Measurements from ENCODE around the gene SNX15.

The SNX15 gene

DNA sequence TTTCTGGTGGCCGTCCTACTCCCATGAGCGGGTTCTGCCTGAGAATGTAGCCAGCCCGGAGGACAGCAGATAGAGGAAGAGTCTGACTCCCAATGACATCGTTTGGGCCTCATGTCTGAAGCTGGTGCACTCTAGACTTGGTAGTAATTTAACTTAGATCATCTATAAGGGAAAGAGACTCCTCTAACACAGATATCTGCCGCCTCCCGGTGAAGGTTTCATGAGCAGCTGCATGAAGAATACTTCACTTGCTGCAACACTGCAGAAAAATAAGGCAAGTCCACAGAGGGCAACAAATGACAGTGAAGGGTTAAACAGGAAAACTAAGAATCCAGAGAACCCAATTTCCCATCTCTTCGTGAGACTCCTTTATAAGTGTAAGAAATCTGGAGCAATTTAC, 19.2 kb upstream of the SNX15 start:
- no peak for DNase-seq (ENCODE audit: extremely low spot score)
- ChIA-PET CTCF (interaction anchor here (1.0 kb wide), 1 partner anchor 10 kb away, joined by 4 read pairs; no protein-coding TSS in a partner anchor), POLR2A (no interaction called here)
- TF ChIP-seq BHLHE40 (IDR thresholded peaks at IDR 0.05; ENCODE audit: borderline replicate concordance) (no peak), NFRKB (IDR thresholded peaks at IDR 0.05) (no peak), FOXK2 (IDR thresholded peaks at IDR 0.05) (no peak), SP1 (IDR thresholded peaks at IDR 0.05) (no peak), HDGF (IDR thresholded peaks at IDR 0.05; ENCODE audit: borderline replicate concordance) (no peak), FOXM1 (IDR thresholded peaks at IDR 0.05; ENCODE audit: borderline replicate concordance) (no peak), ELF4 (IDR thresholded peaks at IDR 0.05) (no peak), LEF1 (IDR thresholded peaks at IDR 0.05; ENCODE audit: borderline replicate concordance) (no peak)

GRCh38 chr11:65008873-65009272, 18.4 kb upstream of the SNX15 start:
- DNase-seq (ENCODE audit: extremely low spot score) = no peak
- ChIA-PET CTCF (no interaction called here), POLR2A (no interaction called here)
- TF ChIP-seq FOXK2 (IDR thresholded peaks at IDR 0.05) = no peak
- no peak for TF ChIP-seq FOXM1 (IDR thresholded peaks at IDR 0.05; ENCODE audit: borderline replicate concordance)
- no peak for TF ChIP-seq L3MBTL2 (conservative IDR thresholded peaks at IDR 0.05)
- no peak for TF ChIP-seq SP1 (IDR thresholded peaks at IDR 0.05)
- no peak for TF ChIP-seq FOXA1 (IDR thresholded peaks at IDR 0.05)
- TF ChIP-seq TARDBP (IDR thresholded peaks at IDR 0.05) = no peak
- no peak for TF ChIP-seq CTBP1 (IDR thresholded peaks at IDR 0.05; ENCODE audit: borderline replicate concordance)
- TF ChIP-seq NFRKB (IDR thresholded peaks at IDR 0.05) = no peak
- no peak for TF ChIP-seq ZNF384 (IDR thresholded peaks at IDR 0.05)
- no peak for TF ChIP-seq ELF4 (IDR thresholded peaks at IDR 0.05)
- TF ChIP-seq LEF1 (IDR thresholded peaks at IDR 0.05; ENCODE audit: borderline replicate concordance) = no peak
- no peak for TF ChIP-seq PKNOX1 (IDR thresholded peaks at IDR 0.05)

GRCh38 chr11:65013130-65013887, 13.9 kb upstream of the SNX15 start:
- peak; percentile 89 for DNase-seq (ENCODE audit: extremely low spot score)
- TF ChIP-seq PKNOX1 (IDR thresholded peaks at IDR 0.05) = no peak
- ChIA-PET POLR2A (interaction anchor here (0.7 to 2.8 kb wide), 10 partner anchors 13 to 165 kb away, joined by 3 to 14 read pairs (median 6); partner anchors contain the start of genes BATF2, CDCA5, FAU and MRPL49), CTCF (interaction anchor here (0.7 to 1.9 kb wide), 10 partner anchors 11 to 163 kb away, joined by 3 to 9 read pairs (median 4); partner anchors contain the start of genes BATF2 and SNX15)

GRCh38 chr11:65013888-65014725, 13.1 kb upstream of the SNX15 start, which contains the start of gene ARL2:
Gene ARL2 (plus strand): TSS chr11:65014160. CDS start chr11:65014208, 48 bp downstream.
- ChIA-PET POLR2A (interaction anchor here (0.6 to 2.8 kb wide), 12 partner anchors 11 to 201 kb away, joined by 3 to 14 read pairs (median 6); partner anchors contain the start of genes BATF2, CDCA5, FAU and MRPL49), CTCF (interaction anchor here (0.6 to 1.9 kb wide), 11 partner anchors 11 to 270 kb away, joined by 3 to 9 read pairs (median 4); partner anchors contain the start of genes CDCA5, SNX15, TM7SF2 and ZFPL1)
- peak; percentile 91 for DNase-seq (ENCODE audit: extremely low spot score)
- TF ChIP-seq FOXA1 (IDR thresholded peaks at IDR 0.05) (no peak), SUZ12 (IDR thresholded peaks at IDR 0.05) (no peak), LEF1 (IDR thresholded peaks at IDR 0.05; ENCODE audit: borderline replicate concordance) (peak; percentile 56; the same call in 1 of the 2 replicates), NFRKB (IDR thresholded peaks at IDR 0.05) (no peak), L3MBTL2 (conservative IDR thresholded peaks at IDR 0.05) (peak; percentile 89)

DNA sequence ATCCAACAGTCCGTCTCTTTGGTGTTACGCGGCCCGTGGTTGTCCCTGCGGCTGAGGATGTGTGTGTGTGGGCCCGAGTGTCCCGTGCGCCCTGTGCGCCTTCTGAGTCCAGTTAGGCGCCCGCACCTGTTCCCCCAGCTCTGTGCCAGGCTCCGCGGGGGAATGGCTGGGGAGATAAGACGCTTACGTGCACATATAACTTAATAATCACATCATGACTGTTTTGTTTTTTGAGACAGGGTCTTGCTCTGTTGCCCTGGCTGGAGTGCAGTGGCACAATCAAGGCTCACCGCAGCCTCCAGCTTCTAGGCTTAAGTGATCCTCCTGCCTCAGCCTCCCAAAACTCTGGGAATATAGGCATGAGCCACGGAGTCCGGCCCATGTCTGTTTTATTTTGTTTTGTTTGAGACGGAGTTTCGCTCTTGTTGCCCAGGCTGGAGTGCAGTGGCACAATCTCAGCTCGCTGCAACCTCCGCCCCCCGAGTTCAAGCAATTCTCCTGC, 12.5 kb upstream of the SNX15 start:
- POLR2A ChIA-PET = interaction anchor here (0.6 to 2.8 kb wide), 12 partner anchors 10 to 202 kb away, joined by 3 to 14 read pairs (median 6); partner anchors contain the start of genes BATF2, CDCA5, FAU and MRPL49
- TF ChIP-seq FOXA1 (IDR thresholded peaks at IDR 0.05) (no peak), CTBP1 (IDR thresholded peaks at IDR 0.05; ENCODE audit: borderline replicate concordance) (no peak), HDGF (IDR thresholded peaks at IDR 0.05; ENCODE audit: borderline replicate concordance) (no peak), SP1 (IDR thresholded peaks at IDR 0.05) (no peak), PKNOX1 (IDR thresholded peaks at IDR 0.05) (no peak), LEF1 (IDR thresholded peaks at IDR 0.05; ENCODE audit: borderline replicate concordance) (no peak), FOXM1 (IDR thresholded peaks at IDR 0.05; ENCODE audit: borderline replicate concordance) (no peak), TARDBP (IDR thresholded peaks at IDR 0.05) (no peak), ELF4 (IDR thresholded peaks at IDR 0.05) (no peak), SUZ12 (IDR thresholded peaks at IDR 0.05) (no peak)
- no peak for DNase-seq (ENCODE audit: extremely low spot score)
- CTCF ChIA-PET = interaction anchor here (0.6 to 1.9 kb wide), 11 partner anchors 12 to 270 kb away, joined by 3 to 9 read pairs (median 4); partner anchors contain the start of genes CDCA5, SNX15, TM7SF2 and ZFPL1

DNA sequence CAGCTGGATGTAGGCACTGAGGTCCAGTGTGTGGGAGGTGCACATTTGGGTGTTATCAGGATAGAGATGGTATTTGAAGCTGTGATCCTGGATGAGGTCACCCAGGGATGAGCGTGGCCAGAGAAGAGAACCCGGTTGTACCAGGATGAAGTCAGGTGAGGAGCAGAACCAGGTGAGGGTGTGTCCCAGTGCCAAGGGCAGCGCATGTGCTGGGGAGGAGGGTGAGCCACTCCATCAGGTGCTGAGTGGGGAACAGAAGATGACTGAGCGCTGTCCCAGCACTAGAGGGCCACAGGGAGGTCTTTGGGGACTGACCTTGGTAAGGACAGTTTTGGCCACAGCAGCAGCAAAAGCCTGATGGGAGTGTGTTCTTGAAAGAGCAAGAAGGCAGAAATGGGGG, 10.5 kb upstream of the SNX15 start:
- DNase-seq (ENCODE audit: extremely low spot score) = no peak
- POLR2A ChIA-PET = interaction anchor here (1.1 kb wide), 1 partner anchor 100 kb away, joined by 3 read pairs; the partner anchor contains the start of gene ZNHIT2
- CTCF ChIA-PET = no interaction called here
- TF ChIP-seq TARDBP (IDR thresholded peaks at IDR 0.05) (no peak), SP1 (IDR thresholded peaks at IDR 0.05) (no peak), ELF4 (IDR thresholded peaks at IDR 0.05) (no peak), FOXA1 (IDR thresholded peaks at IDR 0.05) (no peak), PKNOX1 (IDR thresholded peaks at IDR 0.05) (no peak), NFRKB (IDR thresholded peaks at IDR 0.05) (no peak)

Data from HEK293T (cell line).